HK-2 (cell line): ENCODE measurements around the gene CCDC28A.

Experiments
- DNase-seq: peaks from one replicate; pipeline ENCODE4 v3.0.0-alpha.2; 2018; ENCODE audit not compliant: unreplicated experiment

Gene CCDC28A

GRCh38 chr6:138795809-138796603, 22.4 kb downstream of the CCDC28A start, which contains the start of gene ECT2L:
TSS of gene ECT2L (plus strand) at chr6:138796087. CDS start at chr6:138813275, 17,188 bp downstream.
- DNase-seq: no peak

- no peak for DNase-seq
Observed at GRCh38 chr6:138796771-138797170, 23.2 kb downstream of the CCDC28A start.

GRCh38 chr6:138797806-138798446, 24.4 kb downstream of the CCDC28A start:
- no peak for DNase-seq

- no peak for DNase-seq
Observed at GRCh38 chr6:138800377-138801150, 27.0 kb downstream of the CCDC28A start.

- no peak for DNase-seq
Observed at GRCh38 chr6:138803331-138803730, 29.8 kb downstream of the CCDC28A start.

GRCh38 chr6:138803861-138804260, 30.3 kb downstream of the CCDC28A start:
- no peak for DNase-seq

GRCh38 chr6:138805016-138805765, 31.6 kb downstream of the CCDC28A start:
- DNase-seq: no peak

GRCh38 chr6:138806889-138807288, 33.3 kb downstream of the CCDC28A start:
- no peak for DNase-seq

GRCh38 chr6:138809677-138810076, 36.1 kb downstream of the CCDC28A start:
- no peak for DNase-seq

- no peak for DNase-seq
Observed at GRCh38 chr6:138811866-138812265, 38.3 kb downstream of the CCDC28A start.

GRCh38 chr6:138814179-138814834, 40.7 kb downstream of the CCDC28A start:
- no peak for DNase-seq

- no peak for DNase-seq
Observed at GRCh38 chr6:138815221-138815620, 41.7 kb downstream of the CCDC28A start.

GRCh38 chr6:138815797-138816528, 42.4 kb downstream of the CCDC28A start:
- DNase-seq: no peak

- peak; percentile 42 for DNase-seq
Observed at GRCh38 chr6:138817799-138818198, 44.2 kb downstream of the CCDC28A start.

- DNase-seq: no peak
Observed at GRCh38 chr6:138818496-138819194, 45.1 kb downstream of the CCDC28A start.

GRCh38 chr6:138821519-138821918, 48.0 kb downstream of the CCDC28A start:
- DNase-seq: no peak

- no peak for DNase-seq
Observed at GRCh38 chr6:138824482-138825144, 51.0 kb downstream of the CCDC28A start.

- no peak for DNase-seq
Observed at GRCh38 chr6:138830248-138830647, 56.7 kb downstream of the CCDC28A start.

- no peak for DNase-seq
Observed at GRCh38 chr6:138832182-138832581, 58.6 kb downstream of the CCDC28A start.
